ENCODE measurements around the gene L3MBTL4.

- TF ChIP-seq POLR2A (IDR thresholded peaks at IDR 0.05) (no peak), CTCF (IDR thresholded peaks at IDR 0.05) (no peak), POLR2AphosphoS5 (IDR thresholded peaks at IDR 0.05) (no peak)
Measured at GRCh38 chr18:6326566-6326965, 88.1 kb downstream of the L3MBTL4 start.

Measured in upper lobe of left lung (tissue), 4 donors.